NB4 (cell line): Measurements from ENCODE around the gene RAC3.

Source experiments
- CTCF ChIP-seq: IDR thresholded peaks from one replicate; pipeline ENCODE4 v1.5.1; 2012; ENCODE audit warnings: low read depth, low read length
- POLR2A ChIP-seq: IDR thresholded peaks from 2 replicates; pipeline ENCODE4 v1.6.1; 2011; ENCODE audit warnings: mild to moderate bottlenecking; ENCODE audit not compliant: insufficient read length; ENCODE audit errors: extremely low read depth

- TF ChIP-seq CTCF, result no peak
- TF ChIP-seq POLR2A, result no peak
Measured at GRCh38 chr17:82050152-82050760, 18.8 kb downstream of the RAC3 start.
